ENCODE results near the gene RSKR.

DNA sequence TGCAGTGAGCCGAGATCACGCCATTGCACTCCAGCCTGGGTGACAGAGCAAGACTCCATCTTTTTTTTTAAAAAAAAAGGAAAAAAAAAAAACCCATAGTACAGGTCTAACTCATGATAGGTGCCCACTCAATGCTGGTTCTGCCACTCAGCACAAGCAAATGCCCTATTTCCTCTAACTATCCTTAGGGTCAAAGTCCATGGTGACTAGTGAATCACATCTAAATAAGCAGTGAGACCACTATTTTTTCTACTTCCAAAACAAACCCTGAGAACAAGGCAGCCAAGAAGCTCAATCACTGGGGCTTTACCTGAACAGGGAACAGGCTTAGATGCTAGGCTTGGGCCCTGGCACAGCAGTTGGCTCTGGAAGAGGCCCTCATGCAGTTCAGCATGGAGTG, 27.6 kb upstream of the RSKR start:
- TF ChIP-seq CTCF (IDR thresholded peaks at IDR 0.05; ENCODE audit: borderline replicate concordance, extremely low read depth, low read length, poor library complexity, severe bottlenecking) (no peak), EZH2 (IDR thresholded peaks at IDR 0.05; ENCODE audit: borderline replicate concordance, low read depth, low read length, severe bottlenecking) (no peak)

All from DND-41 (cell line).